PFSK-1 (cell line): ENCODE measurements around the gene URB2.

Source experiments
- FOXP2 ChIP-seq: optimal IDR thresholded peaks from 2 replicates; pipeline ENCODE3; 2011; ENCODE audit warnings: borderline replicate concordance, control low read depth, inconsistent platforms; ENCODE audit not compliant: insufficient read depth; ENCODE audit errors: extremely low read length, extremely low read depth
- POLR2AphosphoS5 ChIP-seq: IDR thresholded peaks from 2 replicates; pipeline ENCODE4 v1.6.1; 2012; ENCODE audit warnings: low read depth, mild to moderate bottlenecking, control low read depth, low read length, moderate library complexity
- SIN3A ChIP-seq: IDR thresholded peaks from 2 replicates; pipeline ENCODE4 v1.6.1; 2012; ENCODE audit warnings: mild to moderate bottlenecking, low read length, moderate library complexity, borderline replicate concordance; ENCODE audit not compliant: insufficient read depth
- TAF1 ChIP-seq: IDR thresholded peaks from 2 replicates; pipeline ENCODE4 v1.6.1; 2012; ENCODE audit warnings: low read length, control low read depth, borderline replicate concordance; ENCODE audit not compliant: insufficient read depth
- TF ChIP-seq, protein P1 (sequence below), 2 experiments: IDR thresholded peaks; 2 replicates each; pipeline versions ENCODE4 v1.6.1 to v1.8.0; 2011 to 2012; ENCODE audit warnings: low read depth in 2 of 2, low read length in 2 of 2, control low read depth in 1 of 2, inconsistent platforms in 1 of 2, mild to moderate bottlenecking in 1 of 2, moderate library complexity in 1 of 2; ENCODE audit not compliant: insufficient read depth in 1 of 2

Gene URB2

DNA sequence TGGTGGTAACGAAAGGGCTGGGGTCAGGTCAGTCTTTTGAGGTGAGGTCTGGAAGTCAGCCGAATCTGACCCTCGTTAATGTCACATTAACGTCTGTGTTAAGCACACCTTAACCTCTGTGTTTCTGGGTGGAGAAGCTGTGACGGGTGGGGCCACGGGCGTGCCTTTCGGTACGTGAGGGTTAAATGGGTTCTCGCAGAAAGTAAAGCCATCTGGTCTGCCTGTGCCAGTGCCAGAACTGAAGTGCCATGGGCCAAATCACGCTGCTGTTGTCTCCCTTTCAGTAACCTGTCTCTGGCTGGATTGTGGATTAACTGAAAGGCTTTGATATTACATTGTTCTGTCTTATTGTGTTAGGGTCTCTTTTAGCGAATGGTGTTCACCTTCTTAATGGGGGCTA, 14.4 kb downstream of the URB2 start:
- no peak for TF ChIP-seq TAF1
- TF ChIP-seq SIN3A, result no peak
- TF ChIP-seq POLR2AphosphoS5, result no peak
- TF ChIP-seq, protein P1, sequence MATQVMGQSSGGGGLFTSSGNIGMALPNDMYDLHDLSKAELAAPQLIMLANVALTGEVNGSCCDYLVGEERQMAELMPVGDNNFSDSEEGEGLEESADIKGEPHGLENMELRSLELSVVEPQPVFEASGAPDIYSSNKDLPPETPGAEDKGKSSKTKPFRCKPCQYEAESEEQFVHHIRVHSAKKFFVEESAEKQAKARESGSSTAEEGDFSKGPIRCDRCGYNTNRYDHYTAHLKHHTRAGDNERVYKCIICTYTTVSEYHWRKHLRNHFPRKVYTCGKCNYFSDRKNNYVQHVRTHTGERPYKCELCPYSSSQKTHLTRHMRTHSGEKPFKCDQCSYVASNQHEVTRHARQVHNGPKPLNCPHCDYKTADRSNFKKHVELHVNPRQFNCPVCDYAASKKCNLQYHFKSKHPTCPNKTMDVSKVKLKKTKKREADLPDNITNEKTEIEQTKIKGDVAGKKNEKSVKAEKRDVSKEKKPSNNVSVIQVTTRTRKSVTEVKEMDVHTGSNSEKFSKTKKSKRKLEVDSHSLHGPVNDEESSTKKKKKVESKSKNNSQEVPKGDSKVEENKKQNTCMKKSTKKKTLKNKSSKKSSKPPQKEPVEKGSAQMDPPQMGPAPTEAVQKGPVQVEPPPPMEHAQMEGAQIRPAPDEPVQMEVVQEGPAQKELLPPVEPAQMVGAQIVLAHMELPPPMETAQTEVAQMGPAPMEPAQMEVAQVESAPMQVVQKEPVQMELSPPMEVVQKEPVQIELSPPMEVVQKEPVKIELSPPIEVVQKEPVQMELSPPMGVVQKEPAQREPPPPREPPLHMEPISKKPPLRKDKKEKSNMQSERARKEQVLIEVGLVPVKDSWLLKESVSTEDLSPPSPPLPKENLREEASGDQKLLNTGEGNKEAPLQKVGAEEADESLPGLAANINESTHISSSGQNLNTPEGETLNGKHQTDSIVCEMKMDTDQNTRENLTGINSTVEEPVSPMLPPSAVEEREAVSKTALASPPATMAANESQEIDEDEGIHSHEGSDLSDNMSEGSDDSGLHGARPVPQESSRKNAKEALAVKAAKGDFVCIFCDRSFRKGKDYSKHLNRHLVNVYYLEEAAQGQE (IDR thresholded peaks at IDR 0.05; ENCODE audit: insufficient read depth in 1 of 2, low read depth in 2 of 2, low read length in 2 of 2), result no peak
- no peak for TF ChIP-seq FOXP2

DNA sequence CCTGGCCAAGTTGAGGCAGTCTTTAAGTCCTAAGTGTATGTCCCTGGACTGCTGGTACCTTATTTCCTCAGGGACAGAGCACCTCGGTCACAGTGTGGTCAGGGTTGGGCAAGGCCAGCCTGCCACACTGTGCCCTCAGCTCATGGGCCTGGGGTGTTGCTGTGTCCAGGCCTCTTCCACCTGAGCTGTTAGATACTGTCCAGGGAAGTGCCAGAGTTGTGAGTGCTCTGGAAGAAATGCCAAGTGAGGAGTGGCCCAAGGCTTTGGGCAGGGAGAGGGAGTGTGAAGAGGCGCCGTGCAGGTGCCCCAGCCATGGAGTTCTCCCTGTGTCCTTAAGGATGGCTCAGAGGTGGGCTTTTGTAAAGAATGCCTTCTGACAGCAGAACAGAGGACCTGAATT, 15.3 kb downstream of the URB2 start:
- TF ChIP-seq POLR2AphosphoS5 (no peak), FOXP2 (no peak), TAF1 (no peak), SIN3A (no peak)
- TF ChIP-seq, protein P1 (IDR thresholded peaks at IDR 0.05; ENCODE audit: insufficient read depth in 1 of 2, low read depth in 2 of 2, low read length in 2 of 2), result no peak

DNA sequence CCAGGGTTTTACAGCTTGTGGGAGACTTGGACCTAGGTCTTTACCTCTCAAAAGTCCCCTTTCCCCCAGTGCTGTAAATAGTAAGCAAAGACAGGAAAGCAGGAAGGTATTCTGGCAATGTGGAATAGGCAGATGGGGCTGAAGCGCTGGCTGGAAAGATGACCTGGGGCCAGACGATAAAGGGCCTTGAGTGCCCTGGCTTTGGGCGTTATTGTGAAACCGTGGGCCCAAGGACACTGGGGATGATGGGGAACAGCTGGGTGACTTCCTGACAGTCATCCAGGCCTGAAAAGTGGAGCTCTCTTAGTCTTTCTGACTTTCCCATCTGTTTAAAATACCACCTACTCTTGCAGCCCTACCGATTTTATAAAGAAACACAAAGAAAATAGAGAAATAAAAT, 16.3 kb downstream of the URB2 start:
- TF ChIP-seq, protein P1 (IDR thresholded peaks at IDR 0.05; ENCODE audit: insufficient read depth in 1 of 2, low read depth in 2 of 2, low read length in 2 of 2), result no peak
- TF ChIP-seq TAF1 (no peak), SIN3A (no peak), POLR2AphosphoS5 (no peak), FOXP2 (no peak)

DNA sequence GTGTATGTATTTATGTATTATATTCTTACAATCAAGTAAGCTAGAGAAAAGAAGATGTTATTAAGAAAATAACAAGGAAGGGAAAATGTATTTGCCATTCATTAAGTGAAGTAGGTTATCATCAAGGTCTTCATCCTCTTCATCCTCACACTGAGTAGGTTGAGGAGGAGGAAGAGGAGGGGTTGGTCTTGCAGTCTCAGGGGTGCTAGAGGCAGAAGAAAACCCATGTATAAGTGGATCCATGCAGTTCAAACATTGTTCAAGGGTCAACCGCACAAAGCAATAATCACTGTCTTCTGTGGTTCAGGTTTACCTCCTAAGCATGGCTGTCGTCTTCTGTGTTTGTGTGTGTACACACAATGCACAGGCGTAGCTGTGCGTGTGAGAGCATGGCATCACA, 16.9 kb downstream of the URB2 start:
- TF ChIP-seq POLR2AphosphoS5, result no peak
- no peak for TF ChIP-seq TAF1
- no peak for TF ChIP-seq FOXP2
- TF ChIP-seq, protein P1 (IDR thresholded peaks at IDR 0.05; ENCODE audit: insufficient read depth in 1 of 2, low read depth in 2 of 2, low read length in 2 of 2), result no peak
- TF ChIP-seq SIN3A, result no peak
